GM03348 (cell line): ENCODE measurements around the gene TMEM164.

Source experiments
- DNase-seq: peaks from one replicate; pipeline ENCODE4 v3.0.0; 2012; ENCODE audit warnings: low spot score

The TMEM164 gene

GRCh38 chrX:110003167-110004156 is 548 bp downstream of the TMEM164 start:
- DNase-seq: no peak

- DNase-seq: no peak
Measured at GRCh38 chrX:110004215-110004614, 1.3 kb downstream of the TMEM164 start.

DNA sequence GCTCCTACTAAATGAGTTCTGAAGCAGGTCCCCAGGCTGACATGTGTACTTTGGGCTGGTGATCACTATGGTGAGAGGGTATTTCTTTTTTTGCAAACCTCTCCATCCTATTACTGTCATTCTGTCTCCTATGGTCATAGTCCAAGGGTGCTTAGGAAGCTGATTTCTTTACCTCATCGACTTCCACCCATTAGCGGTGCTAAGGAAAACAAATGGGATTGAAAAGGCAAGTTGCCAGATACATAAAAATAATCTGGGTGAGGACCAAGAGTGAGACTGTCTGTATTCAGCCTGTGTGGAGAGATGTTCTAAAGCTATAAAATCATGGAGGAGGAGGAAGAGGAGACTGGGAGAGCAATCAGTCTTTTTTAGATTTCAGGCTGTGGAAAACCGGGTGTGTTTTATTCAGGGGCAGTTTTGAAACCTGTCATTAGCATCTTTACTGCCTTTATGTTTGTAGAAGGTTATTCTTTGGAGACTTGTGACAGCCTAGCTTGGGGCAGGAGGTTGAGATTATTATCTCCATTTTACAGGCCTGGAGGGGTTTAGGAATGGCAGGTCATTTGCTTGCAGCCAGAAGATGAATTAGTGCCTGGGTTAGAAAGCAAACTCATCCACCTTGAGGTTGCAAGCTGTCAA is 1.9 kb downstream of the TMEM164 start:
- no peak for DNase-seq

DNA sequence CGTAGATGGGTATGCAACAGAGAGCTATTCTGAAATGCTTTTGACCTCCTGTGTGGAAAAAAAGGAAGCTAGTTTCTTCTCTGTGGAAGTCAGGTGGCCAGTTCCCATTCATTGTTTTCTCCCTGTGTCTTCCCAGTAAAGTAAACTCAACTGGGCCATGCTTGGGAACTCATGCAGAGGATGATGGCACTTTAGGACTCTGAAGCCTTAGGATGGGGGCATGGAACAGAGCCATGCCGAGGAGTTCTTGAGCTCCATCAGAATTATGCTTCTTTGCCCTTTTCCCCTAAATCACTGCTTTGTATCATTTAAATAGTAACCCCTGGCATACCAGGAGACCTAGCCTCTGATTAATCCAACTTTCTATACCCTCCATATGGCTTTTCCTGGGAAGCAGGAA is 3.2 kb downstream of the TMEM164 start:
- no peak for DNase-seq

DNA sequence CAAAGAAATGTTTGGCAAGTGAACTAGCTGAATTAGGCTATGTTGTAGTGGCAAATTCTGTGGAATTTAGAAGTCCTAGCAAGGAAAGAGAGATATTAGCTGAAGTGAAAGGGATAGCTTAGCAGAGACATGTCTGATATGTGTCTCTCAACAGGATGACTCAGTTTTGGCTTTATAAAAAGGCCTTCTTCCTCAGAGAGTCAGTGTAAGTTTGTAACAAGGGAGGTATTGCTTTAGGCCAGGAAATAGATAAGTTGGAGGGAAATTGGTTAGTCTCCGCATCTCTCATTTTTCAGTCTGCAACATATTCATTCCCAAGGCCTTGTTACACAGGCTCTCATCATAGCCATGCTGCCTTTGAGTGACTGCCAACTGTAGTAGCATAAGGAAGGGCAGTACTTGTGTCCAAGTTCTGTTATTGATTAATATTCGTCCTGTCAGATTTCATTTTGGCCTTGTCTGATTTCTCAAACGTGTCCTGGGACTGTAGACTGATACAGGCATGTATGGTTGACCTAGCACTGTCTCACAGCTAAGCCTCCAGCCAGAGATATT is 4.0 kb downstream of the TMEM164 start:
- no peak for DNase-seq

DNA sequence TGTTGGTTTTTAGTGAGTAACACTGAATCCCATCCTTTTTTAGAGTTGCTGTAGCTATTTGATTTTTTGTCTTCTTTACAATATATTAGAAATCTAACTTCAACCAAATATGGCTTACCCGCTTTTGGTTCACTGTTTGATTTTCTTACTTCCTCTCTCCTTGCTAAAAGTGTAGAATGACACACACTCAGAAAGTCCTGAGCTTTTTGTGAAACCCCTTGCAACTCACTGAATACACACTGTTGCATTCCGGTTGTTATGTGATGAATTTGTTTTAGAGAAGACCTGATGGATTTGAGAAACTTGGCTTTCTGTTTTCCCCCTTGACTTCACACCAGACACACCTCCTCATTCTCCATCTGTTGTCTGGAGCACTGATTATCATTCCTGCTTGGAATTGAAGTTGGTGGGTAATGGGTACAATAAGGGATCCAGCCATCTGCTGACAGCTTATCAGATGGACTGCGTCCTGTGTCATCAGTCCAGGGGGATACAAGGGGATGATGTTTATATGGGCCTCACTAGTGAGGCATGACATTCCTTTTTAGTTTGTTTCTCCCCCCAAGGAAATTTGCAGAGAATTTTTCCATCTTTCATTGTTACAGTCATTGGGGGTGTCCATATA is 5.2 kb downstream of the TMEM164 start:
- no peak for DNase-seq

DNA sequence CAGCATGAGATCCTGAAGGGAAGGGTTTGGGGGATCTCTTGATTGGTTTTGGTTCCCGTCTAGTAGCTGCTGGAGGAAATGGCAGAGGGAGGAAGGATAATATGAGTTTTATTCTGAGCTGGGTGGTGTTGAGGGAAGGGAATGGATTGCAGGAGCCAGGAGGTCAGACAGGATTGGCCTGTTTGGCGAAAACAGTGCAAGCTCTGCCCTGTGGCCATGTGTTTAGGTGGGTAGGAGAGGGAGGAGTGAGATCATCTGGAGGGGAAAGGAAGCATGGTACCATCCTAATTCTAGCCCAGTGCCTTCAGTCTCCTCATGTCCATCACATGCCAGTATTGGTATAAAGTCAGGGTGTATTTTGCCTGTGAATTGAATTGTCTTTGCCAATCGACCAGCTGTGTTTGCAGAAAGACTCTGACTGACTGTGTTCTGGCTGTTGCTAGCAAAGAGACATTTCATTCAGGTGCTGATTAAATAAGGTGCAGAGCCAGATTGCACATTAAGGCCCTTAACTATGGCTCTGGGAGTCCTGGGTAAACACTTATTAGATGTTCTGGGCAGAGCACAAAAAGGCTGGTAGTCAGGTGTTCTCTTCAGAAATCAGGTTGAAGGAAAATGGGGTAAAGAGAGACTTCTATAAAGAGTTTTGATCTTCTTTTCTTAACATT is 10.0 kb downstream of the TMEM164 start:
- DNase-seq: no peak

- DNase-seq: no peak
Measured at GRCh38 chrX:110013968-110014367, 11.1 kb downstream of the TMEM164 start.

DNA sequence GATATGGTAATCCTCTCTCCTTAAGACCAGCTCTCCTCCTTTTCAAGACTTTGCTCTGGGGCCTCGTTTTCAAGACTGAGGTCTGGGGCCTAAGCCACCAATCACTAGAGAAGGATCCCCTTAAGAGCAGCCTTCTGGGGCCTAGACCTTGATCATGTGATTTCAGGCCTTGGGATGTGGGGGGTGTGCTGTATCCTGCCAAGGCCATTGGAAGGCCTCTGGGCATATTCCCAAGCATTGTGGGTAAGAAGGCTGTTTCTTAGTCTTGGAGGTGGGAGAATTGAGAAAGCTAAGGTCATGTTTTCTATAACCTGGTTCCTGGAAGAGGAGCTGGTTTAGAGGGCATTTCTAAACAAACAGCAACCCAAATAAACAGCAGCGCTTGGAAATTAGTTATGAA is 12.1 kb downstream of the TMEM164 start:
- no peak for DNase-seq

DNA sequence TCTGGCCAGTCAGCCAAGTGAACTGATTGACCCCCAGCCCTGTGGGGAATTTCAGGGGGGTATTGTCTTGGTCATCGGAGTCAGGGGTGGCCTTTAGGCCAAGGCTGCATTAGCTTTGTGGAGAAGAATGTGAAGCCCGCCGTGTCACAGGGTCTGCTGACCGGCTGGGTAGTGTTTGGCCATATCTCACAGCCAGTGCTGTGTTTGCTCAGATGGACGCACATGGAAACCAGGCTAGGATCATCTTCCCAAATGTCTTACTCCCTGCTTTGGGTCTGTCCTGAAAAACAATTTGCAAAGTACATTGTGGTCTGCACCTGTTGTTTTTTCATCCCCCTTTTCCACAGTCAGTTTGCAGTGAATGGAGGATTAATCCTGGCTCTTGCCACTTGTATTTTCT is 13.0 kb downstream of the TMEM164 start:
- DNase-seq: no peak

DNA sequence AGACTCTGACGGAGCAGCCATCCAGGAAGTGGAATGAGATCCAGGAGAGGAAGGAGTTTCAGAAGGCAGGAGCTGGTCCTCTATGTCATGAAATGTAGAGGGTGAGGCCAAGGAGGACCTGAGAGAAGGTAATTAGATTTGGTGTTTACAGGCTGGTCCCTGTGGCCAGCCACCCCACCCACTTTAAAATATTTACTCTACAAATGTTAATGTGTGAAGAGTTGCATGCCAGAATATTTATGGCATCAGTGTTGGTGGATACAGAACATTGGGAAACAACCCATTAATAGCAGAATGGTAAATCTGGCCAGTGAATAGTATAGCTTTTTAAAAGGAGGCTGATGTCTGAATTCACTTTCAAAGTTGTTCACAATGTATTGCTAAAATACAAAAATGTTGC is 17.6 kb downstream of the TMEM164 start:
- DNase-seq: no peak

GRCh38 chrX:110021258-110022022 is 18.5 kb downstream of the TMEM164 start:
- DNase-seq: peak; percentile 35

GRCh38 chrX:110022599-110023448 is 19.9 kb downstream of the TMEM164 start:
- DNase-seq: no peak

GRCh38 chrX:110025395-110025794 is 22.5 kb downstream of the TMEM164 start:
- DNase-seq: no peak

- DNase-seq: peak; percentile 7
Measured at GRCh38 chrX:110026099-110026844, 23.4 kb downstream of the TMEM164 start.

DNA sequence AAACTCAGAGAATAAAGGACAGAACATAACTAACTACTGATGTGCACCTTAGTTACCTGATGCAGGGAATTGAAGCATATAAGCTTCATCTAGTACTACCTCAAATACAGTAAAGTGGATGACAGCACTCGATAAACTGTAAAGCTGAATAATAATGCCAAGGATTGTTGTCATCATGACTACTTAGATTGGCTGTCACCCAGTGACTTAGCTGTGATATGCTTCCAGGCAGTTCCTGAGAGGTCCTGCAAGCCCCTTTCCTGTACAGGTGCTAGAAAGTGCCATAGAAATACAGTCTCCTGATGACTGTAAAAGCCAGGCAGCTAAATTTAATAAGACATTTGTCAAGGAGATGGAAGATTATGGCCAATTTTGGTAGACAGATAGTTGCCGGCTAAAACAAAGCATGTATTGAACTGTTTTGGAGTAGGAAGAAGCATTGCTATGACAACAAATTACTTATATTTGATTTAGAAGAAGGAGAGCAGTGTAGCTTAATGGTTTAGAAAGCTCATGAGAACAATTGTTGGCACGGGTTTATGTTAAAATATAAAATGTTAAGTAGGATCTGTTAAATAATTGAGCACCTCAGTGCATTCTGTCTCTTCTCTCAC is 29.7 kb downstream of the TMEM164 start:
- DNase-seq: no peak

DNA sequence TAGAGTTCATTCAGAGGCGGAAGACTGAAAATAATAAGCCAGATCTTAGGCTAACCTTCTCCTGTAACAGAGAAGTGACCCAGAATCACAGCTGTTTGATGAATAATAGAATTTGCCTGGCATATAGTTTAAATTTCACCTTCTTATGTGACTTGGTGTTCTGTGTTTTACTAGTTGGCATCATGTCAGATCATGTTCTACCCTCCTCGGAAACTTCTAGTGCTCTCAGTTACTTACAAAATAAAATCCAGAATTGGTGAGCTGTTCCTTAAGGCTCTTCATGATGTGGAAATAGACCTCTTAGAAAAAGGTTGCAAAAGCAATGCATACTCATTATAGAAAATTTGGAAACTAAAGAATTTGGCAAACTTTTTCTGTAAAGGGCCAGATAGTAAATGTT is 31.1 kb downstream of the TMEM164 start:
- DNase-seq: no peak

- no peak for DNase-seq
Measured at GRCh38 chrX:110036162-110037033, 33.5 kb downstream of the TMEM164 start.
